HEK293 (cell line): ENCODE measurements around the gene MORF4L1.

Source experiments
- CTCF ChIA-PET: fragments of 350-600 bp; formaldehyde crosslinking; extraction: SDS; loops from one replicate; lab custom pipeline; 2021; ENCODE audit warnings: antibody characterized with exemption; lab: Yijun Ruan, JAX
- POLR2A ChIA-PET: fragments of 300-600 bp; formaldehyde crosslinking; extraction: SDS; loops from one replicate; lab custom pipeline; 2020; ENCODE audit warnings: antibody characterized with exemption, inconsistent platforms; lab: Yijun Ruan, JAX
- H3K27ac ChIP-seq: fragments of 200-500 bp; sonication (Bioruptor generic); 2 replicates; pipeline ENCODE4 v1.5.1; 2014; ENCODE audit warnings: low read depth, low read length, control low read depth, inconsistent platforms; ENCODE audit errors: extremely low read depth
- H3K36me3 ChIP-seq, 2 experiments: fragments of 200-500 bp in 1 of 2; sonication (Bioruptor generic) in 1 of 2; 1 replicate in 1 of 2; 2 replicates in 1 of 2; pipeline ENCODE4 v1.5.1; 2014 to 2017; ENCODE audit warnings: inconsistent platforms in 2 of 2, low read length in 2 of 2; ENCODE audit not compliant: control insufficient read depth in 2 of 2, insufficient read depth in 1 of 2
- H3K4me1 ChIP-seq: fragments of 200-500 bp; sonication (Bioruptor generic); 2 replicates; pipeline ENCODE4 v1.5.1; 2014; ENCODE audit warnings: mild to moderate bottlenecking, low read length, inconsistent platforms; ENCODE audit not compliant: control insufficient read depth, insufficient read depth
- H3K4me3 ChIP-seq: 2 replicates; pipeline ENCODE4 v1.5.1; 2011; ENCODE audit warnings: low read depth, mild to moderate bottlenecking, control low read depth, low read length, moderate library complexity
- H3K9me3 ChIP-seq: fragments of 200-500 bp; sonication (Bioruptor generic); 2 replicates; pipeline ENCODE4 v1.5.1; 2014; ENCODE audit warnings: low read depth, low read length, inconsistent platforms; ENCODE audit not compliant: control insufficient read depth, insufficient read depth
- FEZF1 ChIP-seq: fragments of 450-650 bp; formaldehyde crosslinking; IDR thresholded peaks from 2 replicates; pipeline ENCODE4 v1.5.1; 2016; ENCODE audit warnings: missing biosample characterization, missing genetic modification characterization
- IKZF3 ChIP-seq: fragments of 450-650 bp; IDR thresholded peaks from 2 replicates; pipeline ENCODE4 v1.5.0; 2018; ENCODE audit warnings: missing biosample characterization, mild to moderate bottlenecking, missing genetic modification characterization, moderate library complexity
- KLF7 ChIP-seq: fragments of 450-650 bp; formaldehyde crosslinking; IDR thresholded peaks from 2 replicates; pipeline ENCODE4 v1.5.1; 2016; ENCODE audit warnings: missing biosample characterization, missing genetic modification characterization, borderline replicate concordance
- OVOL3 ChIP-seq: fragments of 450-650 bp; formaldehyde crosslinking; IDR thresholded peaks from 2 replicates; pipeline ENCODE4 v1.5.1; 2016; ENCODE audit warnings: missing biosample characterization, missing genetic modification characterization
- SCRT1 ChIP-seq: fragments of 450-650 bp; formaldehyde crosslinking; IDR thresholded peaks from 2 replicates; pipeline ENCODE4 v1.5.1; 2016; ENCODE audit warnings: missing biosample characterization, missing genetic modification characterization, borderline replicate concordance
- ZBTB26 ChIP-seq: fragments of 450-650 bp; formaldehyde crosslinking; optimal IDR thresholded peaks from 2 replicates; pipeline ENCODE3; 2016; ENCODE audit warnings: missing biosample characterization, mild to moderate bottlenecking, missing genetic modification characterization
- ZNF112 ChIP-seq: fragments of 450-650 bp; formaldehyde crosslinking; IDR thresholded peaks from 2 replicates; pipeline ENCODE4 v1.5.0; 2017; ENCODE audit warnings: missing biosample characterization, missing genetic modification characterization
- ZNF132 ChIP-seq: fragments of 450-650 bp; formaldehyde crosslinking; IDR thresholded peaks from 2 replicates; pipeline ENCODE4 v1.5.1; 2017; ENCODE audit warnings: missing biosample characterization, missing genetic modification characterization, borderline replicate concordance
- ZNF184 ChIP-seq: fragments of 450-650 bp; IDR thresholded peaks from 2 replicates; pipeline ENCODE4 v1.5.1; 2018; ENCODE audit warnings: missing biosample characterization, mild to moderate bottlenecking, missing genetic modification characterization
- ZNF19 ChIP-seq: fragments of 450-650 bp; formaldehyde crosslinking; IDR thresholded peaks from 2 replicates; pipeline ENCODE4; 2016; ENCODE audit warnings: missing biosample characterization, missing genetic modification characterization, low read depth
- ZNF211 ChIP-seq: fragments of 450-650 bp; formaldehyde crosslinking; IDR thresholded peaks from 2 replicates; pipeline ENCODE4 v1.5.1; 2016; ENCODE audit warnings: low read depth, missing biosample characterization, missing genetic modification characterization
- ZNF423 ChIP-seq: fragments of 450-650 bp; formaldehyde crosslinking; IDR thresholded peaks from 2 replicates; pipeline ENCODE4 v1.5.1; 2016; ENCODE audit warnings: missing biosample characterization, missing genetic modification characterization
- ZNF426 ChIP-seq: fragments of 450-650 bp; formaldehyde crosslinking; IDR thresholded peaks from 2 replicates; pipeline ENCODE4 v1.5.1; 2017; ENCODE audit warnings: missing biosample characterization, missing genetic modification characterization, mild to moderate bottlenecking, inconsistent platforms, moderate library complexity
- ZNF530 ChIP-seq: fragments of 450-650 bp; formaldehyde crosslinking; IDR thresholded peaks from 2 replicates; pipeline ENCODE4 v1.5.1; 2016; ENCODE audit warnings: low read depth, missing biosample characterization, missing genetic modification characterization
- ZNF558 ChIP-seq: fragments of 450-650 bp; formaldehyde crosslinking; IDR thresholded peaks from 2 replicates; pipeline ENCODE4 v1.5.1; 2016; ENCODE audit warnings: missing biosample characterization, missing genetic modification characterization
- ZNF560 ChIP-seq: fragments of 450-650 bp; formaldehyde crosslinking; IDR thresholded peaks from 2 replicates; pipeline ENCODE4 v1.5.1; 2017; ENCODE audit warnings: missing biosample characterization, missing genetic modification characterization, borderline replicate concordance
- ZNF626 ChIP-seq: fragments of 450-650 bp; sonication (Bioruptor Pico); formaldehyde crosslinking; IDR thresholded peaks from 2 replicates; pipeline ENCODE4 v1.5.1; 2018; ENCODE audit warnings: missing biosample characterization, missing genetic modification characterization, inconsistent platforms
- ZNF785 ChIP-seq: fragments of 450-650 bp; formaldehyde crosslinking; IDR thresholded peaks from 2 replicates; pipeline ENCODE4 v1.5.1; 2016; ENCODE audit warnings: missing biosample characterization, missing genetic modification characterization
- TF ChIP-seq, protein P1 (sequence below): fragments of 450-650 bp; formaldehyde crosslinking; IDR thresholded peaks from 2 replicates; pipeline ENCODE4 v1.5.1; 2016; ENCODE audit warnings: missing biosample characterization, missing genetic modification characterization

Gene MORF4L1

GRCh38 chr15:78912316-78912715 lies 39.6 kb downstream of the MORF4L1 start:
- CTCF ChIA-PET = interaction anchor here (0.6 to 9.6 kb wide), 4 partner anchors 10 to 116 kb away, joined by 3 to 157 read pairs (median 5); no protein-coding TSS in a partner anchor
- POLR2A ChIA-PET = no interaction called here
- TF ChIP-seq, protein P1, sequence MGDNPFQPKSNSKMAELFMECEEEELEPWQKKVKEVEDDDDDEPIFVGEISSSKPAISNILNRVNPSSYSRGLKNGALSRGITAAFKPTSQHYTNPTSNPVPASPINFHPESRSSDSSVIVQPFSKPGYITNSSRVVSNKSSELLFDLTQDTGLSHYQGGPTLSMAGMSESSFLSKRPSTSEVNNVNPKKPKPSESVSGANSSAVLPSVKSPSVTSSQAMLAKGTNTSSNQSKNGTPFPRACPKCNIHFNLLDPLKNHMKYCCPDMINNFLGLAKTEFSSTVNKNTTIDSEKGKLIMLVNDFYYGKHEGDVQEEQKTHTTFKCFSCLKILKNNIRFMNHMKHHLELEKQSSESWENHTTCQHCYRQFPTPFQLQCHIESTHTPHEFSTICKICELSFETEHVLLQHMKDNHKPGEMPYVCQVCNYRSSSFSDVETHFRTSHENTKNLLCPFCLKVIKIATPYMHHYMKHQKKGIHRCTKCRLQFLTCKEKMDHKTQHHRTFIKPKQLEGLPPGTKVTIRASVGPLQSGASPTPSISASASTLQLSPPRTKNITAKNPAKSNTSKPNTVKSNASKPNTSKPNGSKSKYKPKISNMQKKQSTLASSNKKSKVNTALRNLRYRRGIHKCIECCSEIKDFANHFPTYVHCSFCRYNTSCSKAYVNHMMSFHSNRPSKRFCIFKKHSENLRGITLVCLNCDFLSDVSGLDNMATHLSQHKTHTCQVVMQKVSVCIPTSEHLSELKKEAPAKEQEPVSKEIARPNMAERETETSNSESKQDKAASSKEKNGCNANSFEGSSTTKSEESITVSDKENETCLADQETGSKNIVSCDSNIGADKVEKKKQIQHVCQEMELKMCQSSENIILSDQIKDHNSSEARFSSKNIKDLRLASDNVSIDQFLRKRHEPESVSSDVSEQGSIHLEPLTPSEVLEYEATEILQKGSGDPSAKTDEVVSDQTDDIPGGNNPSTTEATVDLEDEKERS (tag by site-specific recombination) = no peak
- no peak for TF ChIP-seq ZBTB26 (tag by site-specific recombination)
- TF ChIP-seq ZNF558 (tag by site-specific recombination) = no peak
- no peak for TF ChIP-seq ZNF423 (tag by site-specific recombination)
- no peak for TF ChIP-seq SCRT1 (tag by site-specific recombination)
- no peak for TF ChIP-seq ZNF19 (tag by site-specific recombination)
- TF ChIP-seq IKZF3 (tag by site-specific recombination) = no peak
- no peak for TF ChIP-seq FEZF1
- no peak for TF ChIP-seq ZNF785 (tag by site-specific recombination)
- TF ChIP-seq ZNF211 = no peak
- TF ChIP-seq ZNF560 = no peak
- no peak for TF ChIP-seq ZNF530 (tag by site-specific recombination)
- no peak for TF ChIP-seq KLF7 (tag by site-specific recombination)
- no peak for TF ChIP-seq ZNF132 (tag by site-specific recombination)
- no peak for TF ChIP-seq OVOL3 (tag by site-specific recombination)
- TF ChIP-seq, all 188 proteins: peak for 0
- Histone ChIP-seq H3K4me1 (no peaks in the 10 kb centered on the region), H3K36me3 (peaks cover 34 to 55% of the 10 kb centered on the region in 2 experiments), H3K9me3 (no peaks in the 10 kb centered on the region), H3K4me3 (no peak overlapping the region), H3K27ac (no peak overlapping the region)

- TF ChIP-seq ZNF626 (tag by site-specific recombination) (no peak), ZNF184 (no peak), ZNF426 (tag by site-specific recombination) (no peak), ZNF112 (tag by site-specific recombination) (no peak)
- H3K4me3 ChIP-seq = no peak overlapping the region
- no peaks in the 10 kb centered on the region for H3K4me1 ChIP-seq
- CTCF ChIA-PET = interaction anchor here (1.0 to 9.6 kb wide), 5 partner anchors 9 to 271 kb away, joined by 4 to 157 read pairs (median 6); no protein-coding TSS in a partner anchor
- H3K36me3 ChIP-seq = peaks cover 35 to 53% of the 10 kb centered on the region in 2 experiments
- no peak overlapping the region for H3K27ac ChIP-seq
- no peaks in the 10 kb centered on the region for H3K9me3 ChIP-seq
- POLR2A ChIA-PET = no interaction called here
These were observed 40.3 kb downstream of the MORF4L1 start for GRCh38 chr15:78913012-78913411.
